GM18951 (cell line): ENCODE data around the gene PCDHGA7.
"Not testable (repeated sequence)": the region's sequence is repeated elsewhere in the genome, so short reads cannot be mapped to it uniquely, and the experiment has no call there.

Experiments
- POLR2A ChIP-seq: IDR thresholded peaks from 4 replicates; pipeline ENCODE4 v1.6.1; 2011; ENCODE audit warnings: mild to moderate bottlenecking; ENCODE audit not compliant: insufficient read length, insufficient read depth; ENCODE audit errors: extremely low read depth
- in situ Hi-C: fragments of 300-500 bp; cut with MboI; formaldehyde crosslinking; loops from one replicate; pipeline ENCODE4 v1.12.0; 2022; ENCODE audit warnings: low sequenced_read_pairs, mixed read lengths, inconsistent platforms; ENCODE audit not compliant: unreplicated experiment

PCDHGA7 gene

DNA sequence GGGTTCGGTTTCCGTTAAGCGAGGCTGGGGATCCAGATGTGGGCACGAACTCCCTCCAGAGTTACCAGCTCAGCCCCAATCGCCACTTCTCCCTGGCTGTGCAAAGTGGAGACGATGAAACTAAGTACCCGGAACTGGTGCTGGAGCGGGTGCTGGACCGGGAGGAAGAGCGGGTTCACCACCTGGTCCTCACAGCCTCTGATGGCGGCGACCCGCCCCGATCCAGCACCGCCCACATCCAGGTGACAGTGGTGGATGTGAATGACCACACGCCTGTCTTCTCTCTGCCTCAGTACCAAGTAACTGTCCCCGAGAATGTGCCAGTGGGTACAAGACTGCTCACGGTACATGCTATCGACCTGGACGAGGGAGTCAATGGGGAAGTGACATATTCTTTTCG lies 803 bp downstream of the PCDHGA7 start:
- no peak for TF ChIP-seq POLR2A
- in situ Hi-C loops = no loop called here

GRCh38 chr5:141384471-141385267 lies 2.1 kb downstream of the PCDHGA7 start:
- in situ Hi-C loops = no loop called here
- TF ChIP-seq POLR2A = no peak

DNA sequence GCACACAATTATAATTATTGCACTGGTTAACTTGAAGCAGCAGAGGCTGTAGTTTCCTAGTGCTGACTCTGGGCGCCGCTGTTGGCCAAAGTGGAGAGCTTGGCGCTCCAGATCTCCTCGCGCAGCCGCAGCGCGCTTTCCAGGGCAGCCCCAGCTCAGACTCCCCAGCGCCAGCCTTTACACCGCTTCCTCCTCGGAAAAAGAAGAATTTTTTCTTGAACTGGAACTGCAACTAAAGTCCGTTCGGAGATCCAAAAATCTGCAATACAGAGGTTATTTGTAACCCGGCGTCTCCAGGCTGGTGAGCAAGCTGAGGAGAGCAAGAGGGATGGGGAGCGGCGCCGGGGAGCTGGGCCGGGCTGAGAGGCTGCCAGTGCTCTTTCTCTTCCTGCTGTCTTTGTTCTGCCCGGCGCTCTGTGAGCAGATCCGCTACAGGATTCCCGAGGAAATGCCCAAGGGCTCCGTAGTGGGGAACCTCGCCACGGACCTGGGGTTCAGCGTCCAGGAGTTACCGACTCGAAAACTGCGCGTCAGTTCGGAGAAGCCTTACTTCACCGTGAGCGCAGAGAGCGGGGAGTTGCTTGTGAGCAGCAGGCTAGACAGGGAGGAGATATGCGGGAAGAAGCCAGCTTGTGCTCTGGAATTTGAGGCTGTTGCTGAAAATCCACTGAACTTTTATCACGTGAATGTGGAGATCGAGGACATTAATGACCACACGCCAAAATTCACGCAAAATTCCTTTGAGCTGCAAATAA lies 5.2 kb downstream of the PCDHGA7 start, which contains the start of gene PCDHGB4:
PCDHGB4 (plus strand) TSS at position 142 of the 755 bp plus-strand sequence; CDS start at position 329, 187 bp downstream.
- in situ Hi-C loops = not testable (repeated sequence)

DNA sequence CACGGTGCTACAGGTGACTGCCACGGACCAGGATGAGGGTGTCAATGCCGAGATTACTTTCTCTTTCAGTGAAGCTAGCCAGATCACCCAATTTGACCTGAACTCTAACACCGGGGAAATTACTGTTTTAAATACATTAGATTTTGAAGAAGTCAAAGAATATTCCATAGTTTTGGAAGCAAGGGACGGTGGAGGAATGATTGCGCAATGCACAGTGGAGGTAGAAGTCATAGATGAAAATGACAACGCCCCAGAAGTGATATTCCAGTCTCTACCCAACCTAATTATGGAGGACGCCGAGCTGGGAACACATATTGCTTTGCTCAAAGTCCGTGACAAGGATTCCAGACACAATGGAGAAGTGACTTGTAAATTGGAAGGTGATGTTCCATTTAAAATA lies 6.1 kb downstream of the PCDHGA7 start:
- no peak for TF ChIP-seq POLR2A
- in situ Hi-C loops = no loop called here

GRCh38 chr5:141389153-141390042 lies 6.9 kb downstream of the PCDHGA7 start:
- in situ Hi-C loops = no loop called here

GRCh38 chr5:141392429-141393198 lies 10.1 kb downstream of the PCDHGA7 start, which contains the start of gene PCDHGA8:
TSS of gene PCDHGA8 (plus strand) at chr5:141392633. CDS start at chr5:141392814, 181 bp downstream.
- no peak for TF ChIP-seq POLR2A
- in situ Hi-C loops = no loop called here

More at GRCh38 chr5:141389153-141390042, 6.9 kb downstream of the PCDHGA7 start:
- TF ChIP-seq POLR2A = no peak

- no peak for TF ChIP-seq POLR2A
Observed at GRCh38 chr5:141393267-141393666, 10.7 kb downstream of the PCDHGA7 start.

GRCh38 chr5:141394401-141395187 lies 12.1 kb downstream of the PCDHGA7 start:
- in situ Hi-C loops = not testable (repeated sequence)

More at GRCh38 chr5:141393267-141393666, 10.7 kb downstream of the PCDHGA7 start:
- in situ Hi-C loops = no loop called here

GRCh38 chr5:141397756-141398551 lies 15.4 kb downstream of the PCDHGA7 start, which contains the start of gene PCDHGB5:
TSS of gene PCDHGB5 (plus strand) at chr5:141397947. CDS start at chr5:141398128, 181 bp downstream.
- in situ Hi-C loops = not testable (repeated sequence)

DNA sequence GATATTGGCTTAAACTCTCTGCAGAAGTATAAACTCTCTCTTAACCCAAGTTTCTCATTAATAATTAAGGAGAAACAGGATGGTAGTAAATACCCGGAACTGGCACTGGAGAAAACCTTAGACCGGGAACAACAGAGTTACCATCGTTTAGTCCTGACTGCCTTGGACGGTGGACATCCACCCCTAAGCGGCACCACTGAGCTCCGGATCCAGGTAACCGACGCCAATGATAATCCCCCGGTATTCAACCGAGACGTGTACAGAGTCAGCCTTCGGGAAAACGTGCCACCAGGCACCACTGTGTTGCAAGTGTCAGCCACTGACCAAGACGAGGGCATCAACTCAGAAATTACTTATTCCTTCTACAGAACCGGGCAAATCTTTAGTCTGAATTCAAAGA lies 16.1 kb downstream of the PCDHGA7 start:
- in situ Hi-C loops = no loop called here
- TF ChIP-seq POLR2A = no peak
